K562 (cell line): ENCODE data around the gene AGT. TPM values are rescaled to one million over a fixed set of nuclear protein-coding genes. Genes with fewer than 3 reads are reported as not detected.

Source experiments
- ATAC-seq: fragments of 200-7000 bp; cut with Tn5 transposase; 3 replicates; pipeline ENCODE4 v1.9.1; 2020; ENCODE audit warnings: moderate library complexity
- BruUV-seq: library from RNA; stranded (reverse); fragments of 400-500 nt; replicated peaks from 2 replicates; lab custom pipeline; 2021; lab: Mats Ljungman, UMichigan
- CTCF ChIA-PET: fragments of 300-600 bp; formaldehyde crosslinking; extraction: SDS; loops from one replicate; lab custom pipeline; 2021; ENCODE audit warnings: low intra/inter-chr PET ratio; lab: Yijun Ruan, JAX
- POLR2A ChIA-PET: fragments of 300-600, 350-650 bp; sonication (Branson Sonifier 250); formaldehyde crosslinking; extraction: SDS; loops from one replicate; lab custom pipeline; 2021; ENCODE audit warnings: antibody characterized with exemption, inconsistent platforms; lab: Yijun Ruan, JAX
- DNase-seq, 4 experiments: peaks; one replicate each; pipeline versions ENCODE4 v3.0.0 to v3.0.0-alpha.2; 2011 to 2018; ENCODE audit warnings: low spot score in 3 of 4, mixed read lengths in 3 of 4; ENCODE audit errors: extremely low read depth in 1 of 4
- FAIRE-seq: peaks from 2 replicates; lab custom pipeline; 2011; peaks lifted over from hg19 to GRCh38; lab: Jason Lieb, UNC
- H2AFZ ChIP-seq: 2 replicates; pipeline ENCODE4 v1.6.0; 2011; ENCODE audit warnings: low read depth, low read length, control low read depth, inconsistent platforms
- H3K27ac ChIP-seq: fragments of 200-600 bp; 3 replicates; pipeline ENCODE4 v1.8.0; 2011; ENCODE audit warnings: low read depth, mild to moderate bottlenecking, control low read depth, inconsistent platforms, low read length, moderate library complexity, mixed read lengths; ENCODE audit errors: extremely low read depth
- H3K27me3 ChIP-seq, 2 experiments: fragments of 300-600 bp in 1 of 2; 2 replicates in 1 of 2; 3 replicates in 1 of 2; pipeline versions ENCODE4 v1.6.0 to v1.8.0; 2011; ENCODE audit warnings: inconsistent platforms in 2 of 2, low read length in 2 of 2, mild to moderate bottlenecking in 1 of 2, mixed read lengths in 1 of 2, moderate library complexity in 1 of 2; ENCODE audit not compliant: control insufficient read depth in 2 of 2, insufficient read depth in 2 of 2
- H3K36me3 ChIP-seq: fragments of 300-600 bp; 3 replicates; pipeline ENCODE4 v1.8.0; 2011; ENCODE audit warnings: mild to moderate bottlenecking, low read length, inconsistent platforms; ENCODE audit not compliant: control insufficient read depth, insufficient read depth
- H3K4me1 ChIP-seq, 2 experiments: fragments of 200-600 bp in 1 of 2; replicated peaks in 1 of 2; 2 replicates in 1 of 2; 3 replicates in 1 of 2; pipeline versions ENCODE4 v1.5.1 to v1.8.0; 2011; ENCODE audit warnings: inconsistent platforms in 2 of 2, low read length in 2 of 2, mild to moderate bottlenecking in 1 of 2, mixed read lengths in 1 of 2, moderate library complexity in 1 of 2; ENCODE audit not compliant: control insufficient read depth in 2 of 2, insufficient read depth in 2 of 2
- H3K4me2 ChIP-seq: 2 replicates; pipeline ENCODE4 v1.6.1; 2011; ENCODE audit warnings: low read length, control low read depth, inconsistent platforms, mixed read lengths; ENCODE audit not compliant: insufficient read depth
- H3K4me3 ChIP-seq: fragments of 200-600 bp; sonication (generic), shearing (Covaris generic); 2 replicates; pipeline ENCODE4 v1.5.1; 2016; ENCODE audit warnings: control low read depth, inconsistent platforms
- H3K79me2 ChIP-seq: fragments of 200-600 bp; 3 replicates; pipeline ENCODE4 v1.8.0; 2011; ENCODE audit warnings: low read length, inconsistent platforms; ENCODE audit not compliant: control insufficient read depth, insufficient read depth
- H3K9ac ChIP-seq, 2 experiments: 2 replicates each; pipeline versions ENCODE4 v1.6.0 to v1.6.1; 2011; ENCODE audit warnings: low read depth in 2 of 2, low read length in 2 of 2, control low read depth in 1 of 2, inconsistent platforms in 1 of 2, mild to moderate bottlenecking in 1 of 2, mixed read lengths in 1 of 2; ENCODE audit not compliant: insufficient read depth in 1 of 2
- H3K9me1 ChIP-seq: one replicate; pipeline ENCODE4 v1.6.0; 2011; ENCODE audit warnings: inconsistent platforms, mild to moderate bottlenecking, low read length, moderate library complexity; ENCODE audit not compliant: control insufficient read depth, insufficient read depth
- H3K9me3 ChIP-seq: replicated peaks from 2 replicates; pipeline ENCODE4 v1.5.1; 2011; ENCODE audit warnings: low read depth, low read length, inconsistent platforms; ENCODE audit not compliant: control insufficient read depth, insufficient read depth
- H4K20me1 ChIP-seq: replicated peaks from 2 replicates; pipeline ENCODE4 v1.6.1; 2011; ENCODE audit warnings: low read length, inconsistent platforms, mixed read lengths; ENCODE audit not compliant: control insufficient read depth, insufficient read depth
- BMI1 ChIP-seq: fragments of 150-350 bp; IDR thresholded peaks from 2 replicates; pipeline ENCODE4 v1.6.1; 2014; ENCODE audit warnings: low read length
- KAT8 ChIP-seq: fragments of 450-650 bp; IDR thresholded peaks from 2 replicates; pipeline ENCODE4 v1.6.1; 2016; ENCODE audit warnings: low read depth, mild to moderate bottlenecking
- REST ChIP-seq, 2 experiments: fragments of 450-650 bp; formaldehyde crosslinking in 1 of 2; IDR thresholded peaks; 2 replicates each; pipeline versions ENCODE4 v1.4.0 to v1.6.1; 2014 to 2020; ENCODE audit warnings: mild to moderate bottlenecking in 2 of 2, borderline replicate concordance in 1 of 2, low read depth in 1 of 2
- ZNF77 ChIP-seq: fragments of 250-450 bp; sonication (Bioruptor Pico); IDR thresholded peaks from 2 replicates; pipeline ENCODE4 v1.5.0; 2020
- WGBS: fragments of 100-300 bp; shearing (Covaris generic); methylation state at CpG from one replicate; pipeline ENCODE4 v1.1.6; 2016; ENCODE audit warnings: low coverage, mixed read lengths; ENCODE audit not compliant: insufficient coverage; ENCODE audit errors: missing lambda C conversion rate; 5-methylcytosine and 5-hydroxymethylcytosine counted together
- in situ Hi-C: fragments of 300-500 bp; cut with MboI; formaldehyde crosslinking; loops from 4 replicates; pipeline ENCODE4 v1.15.0; 2018; ENCODE audit warnings: inconsistent platforms, mixed read lengths
- intact Hi-C: fragments of 100-400 bp; cut with micrococcal nuclease; formaldehyde crosslinking; loops from 2 replicates; pipeline ENCODE4 v1.14.2; 2022
- polyA plus RNA-seq, 8 experiments: library from polyadenylated mRNA; depleted of rRNA in 4 of 8; stranded (reverse) in 5 of 8; unstranded in 3 of 8; fragments of >200 nt; fragmentation: Nextera tagmentation in 2 of 8; fragmentation: Illumina TruSeq in 1 of 8; extraction: Ambion mirVana in 2 of 8; extraction: Trizol in 1 of 8; gene quantifications; 2 replicates each; pipeline versions ENCODE4 v1.2.1 to v1.2.3, GENCODE V29; 2011 to 2014; ENCODE audit warnings: inconsistent platforms in 1 of 8, missing spikeins in 1 of 8
- total RNA-seq, 7 experiments: library from RNA; depleted of rRNA in 6 of 7; stranded (reverse); fragments of >200 nt in 6 of 7; fragmentation: Illumina TruSeq in 2 of 7; extraction: Trizol in 2 of 7; gene quantifications; 2 replicates each; pipeline versions ENCODE4 v1.2.1 to v1.2.3, GENCODE V29; 2011 to 2021; ENCODE audit warnings: low replicate concordance in 1 of 7
- TF ChIP-seq, protein P1 (sequence below): fragments of 150-350 bp; IDR thresholded peaks from 2 replicates; pipeline ENCODE4 v1.6.1; 2014; ENCODE audit warnings: low read depth, mild to moderate bottlenecking, low read length, borderline replicate concordance

The AGT gene
- total and polyA plus RNA-seq, 9 of the 15 experiments (the other 6 are each of a cell fraction or from before 2014, with no cell fraction given) = 0.40 TPM; not detected in 8

DNA sequence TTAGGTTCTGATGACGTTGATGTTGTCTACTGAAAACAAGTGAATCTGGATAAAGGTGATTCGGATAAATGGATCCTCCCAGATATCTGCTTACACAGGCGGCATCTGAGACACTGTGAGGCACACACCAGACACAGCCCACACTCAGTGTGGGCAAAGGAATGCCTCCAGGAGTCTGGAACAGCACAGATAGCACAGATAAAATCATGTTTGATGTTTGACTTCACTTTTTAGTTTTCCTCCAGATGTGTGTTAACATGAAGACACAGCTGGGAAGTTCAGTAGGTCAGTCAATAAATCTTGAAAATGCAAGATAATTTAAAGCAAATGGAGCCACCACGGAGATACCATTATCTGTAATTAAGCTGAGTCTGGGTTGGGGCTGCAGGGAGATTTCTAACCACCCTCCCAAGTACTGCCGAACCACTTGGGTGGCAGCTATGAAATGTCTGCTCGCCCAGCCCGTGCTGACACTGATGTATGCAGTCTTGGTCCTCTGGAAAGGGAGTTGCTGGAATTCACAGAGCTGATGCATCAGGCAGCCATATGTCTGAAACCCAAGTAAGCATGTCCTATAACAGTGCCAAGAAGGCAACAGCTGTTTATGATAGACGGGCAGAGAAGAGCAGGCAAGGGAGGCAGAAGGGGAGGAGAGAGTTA lies 44.9 kb upstream of the AGT start (continued):
- TF ChIP-seq, protein P1, sequence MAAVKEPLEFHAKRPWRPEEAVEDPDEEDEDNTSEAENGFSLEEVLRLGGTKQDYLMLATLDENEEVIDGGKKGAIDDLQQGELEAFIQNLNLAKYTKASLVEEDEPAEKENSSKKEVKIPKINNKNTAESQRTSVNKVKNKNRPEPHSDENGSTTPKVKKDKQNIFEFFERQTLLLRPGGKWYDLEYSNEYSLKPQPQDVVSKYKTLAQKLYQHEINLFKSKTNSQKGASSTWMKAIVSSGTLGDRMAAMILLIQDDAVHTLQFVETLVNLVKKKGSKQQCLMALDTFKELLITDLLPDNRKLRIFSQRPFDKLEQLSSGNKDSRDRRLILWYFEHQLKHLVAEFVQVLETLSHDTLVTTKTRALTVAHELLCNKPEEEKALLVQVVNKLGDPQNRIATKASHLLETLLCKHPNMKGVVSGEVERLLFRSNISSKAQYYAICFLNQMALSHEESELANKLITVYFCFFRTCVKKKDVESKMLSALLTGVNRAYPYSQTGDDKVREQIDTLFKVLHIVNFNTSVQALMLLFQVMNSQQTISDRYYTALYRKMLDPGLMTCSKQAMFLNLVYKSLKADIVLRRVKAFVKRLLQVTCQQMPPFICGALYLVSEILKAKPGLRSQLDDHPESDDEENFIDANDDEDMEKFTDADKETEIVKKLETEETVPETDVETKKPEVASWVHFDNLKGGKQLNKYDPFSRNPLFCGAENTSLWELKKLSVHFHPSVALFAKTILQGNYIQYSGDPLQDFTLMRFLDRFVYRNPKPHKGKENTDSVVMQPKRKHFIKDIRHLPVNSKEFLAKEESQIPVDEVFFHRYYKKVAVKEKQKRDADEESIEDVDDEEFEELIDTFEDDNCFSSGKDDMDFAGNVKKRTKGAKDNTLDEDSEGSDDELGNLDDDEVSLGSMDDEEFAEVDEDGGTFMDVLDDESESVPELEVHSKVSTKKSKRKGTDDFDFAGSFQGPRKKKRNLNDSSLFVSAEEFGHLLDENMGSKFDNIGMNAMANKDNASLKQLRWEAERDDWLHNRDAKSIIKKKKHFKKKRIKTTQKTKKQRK = no peak

GRCh38 chr1:230757856-230758708 lies 44.2 kb upstream of the AGT start:
- H3K27me3 ChIP-seq = peaks cover 43 to 74% of the 10 kb centered on the region in 2 experiments
- CTCF ChIA-PET = no interaction called here
- no peak overlapping the region for H3K4me2 ChIP-seq
- no peaks in the 10 kb centered on the region for H3K9me3 ChIP-seq
- H3K36me3 ChIP-seq = no peaks in the 10 kb centered on the region
- no peak overlapping the region for H2AFZ ChIP-seq
- H3K9me1 ChIP-seq = no peaks in the 10 kb centered on the region
- H3K4me3 ChIP-seq = no peak overlapping the region
- FAIRE-seq (no peak), ATAC-seq (no peak), DNase-seq (no peak)
- H3K79me2 ChIP-seq = no peaks in the 10 kb centered on the region
- TF ChIP-seq BMI1 = no peak
- no peak for TF ChIP-seq KAT8
- no peak for TF ChIP-seq REST (IDR thresholded peaks at IDR 0.05; ENCODE audit: borderline replicate concordance)
- TF ChIP-seq REST (CRISPR knock-in tag; IDR thresholded peaks at IDR 0.05; ENCODE audit: low read depth) = no peak
- TF ChIP-seq ZNF77 (CRISPR knock-in tag) = no peak
- in situ Hi-C loops (no loop called here), intact Hi-C loops (no loop called here)
- H4K20me1 ChIP-seq = peaks cover 9% of the 10 kb centered on the region; the same call in 1 of the 2 replicates
- BruUV-seq = no TSS peak
- under 1% methylated on average over 16 of the region's 16 CpGs for WGBS
- H3K27ac ChIP-seq = no peak overlapping the region
- H3K9ac ChIP-seq = no peak overlapping the region
- peaks cover 0 to 4% of the 10 kb centered on the region in 2 experiments; a peak in 1 of 5 replicates for H3K4me1 ChIP-seq
- POLR2A ChIA-PET = interaction anchor here (0.5 to 1.3 kb wide), 3 partner anchors 12 to 103 kb away, joined by 4 read pairs; no protein-coding TSS in a partner anchor
